T-helper 2 cell (primary cell): ENCODE results near the gene PMAIP1.
"Not testable (repeated sequence)": the region's sequence is repeated elsewhere in the genome, so short reads cannot be mapped to it uniquely, and the experiment has no call there.

Experiments
- DNase-seq, 5 experiments: peaks; one replicate each; pipeline versions ENCODE4 v3.0.0 to v3.0.0-alpha.2; 2012 to 2022
- total RNA-seq, 2 donors: gene quantifications; one replicate each; lab custom pipeline; 2026; lab: John Stamatoyannopoulos, UW

PMAIP1 gene
- 292 to 388 reads per million in 2 donors for total RNA-seq

GRCh38 chr18:59899298-59900221, at the start of gene PMAIP1:
Gene PMAIP1 (plus strand): TSS chr18:59899996. CDS start chr18:59900178, 182 bp downstream.
- peak; percentile 78 to 90 (median 81) for DNase-seq

GRCh38 chr18:59851784-59852399, 47.9 kb upstream of the PMAIP1 start:
- DNase-seq: no peak

GRCh38 chr18:59852548-59852947, 47.2 kb upstream of the PMAIP1 start:
- DNase-seq: no peak

- no peak for DNase-seq
These were observed 46.4 kb upstream of the PMAIP1 start for GRCh38 chr18:59853380-59853779.

- DNase-seq: not testable (repeated sequence)
These were observed 45.8 kb upstream of the PMAIP1 start for GRCh38 chr18:59853988-59854387.

GRCh38 chr18:59861009-59861408, 38.8 kb upstream of the PMAIP1 start:
- DNase-seq: no peak

- DNase-seq: no peak
These were observed 37.6 kb upstream of the PMAIP1 start for GRCh38 chr18:59861963-59862819.

GRCh38 chr18:59865241-59865986, 34.4 kb upstream of the PMAIP1 start:
- no peak for DNase-seq

- DNase-seq: no peak
These were observed 33.1 kb upstream of the PMAIP1 start for GRCh38 chr18:59866551-59867269.

GRCh38 chr18:59867337-59868104, 32.3 kb upstream of the PMAIP1 start:
- DNase-seq: no peak

- no peak for DNase-seq
These were observed 29.1 kb upstream of the PMAIP1 start for GRCh38 chr18:59870623-59871130.

- DNase-seq: no peak
These were observed 28.0 kb upstream of the PMAIP1 start for GRCh38 chr18:59871711-59872362.

GRCh38 chr18:59873641-59874040, 26.2 kb upstream of the PMAIP1 start:
- DNase-seq: no peak

- no peak for DNase-seq
These were observed 25.6 kb upstream of the PMAIP1 start for GRCh38 chr18:59874166-59874565.

- peak in 1 of 5 experiments; percentile 68 for DNase-seq
These were observed 23.5 kb upstream of the PMAIP1 start for GRCh38 chr18:59876310-59876626.

GRCh38 chr18:59877361-59877760, 22.4 kb upstream of the PMAIP1 start:
- DNase-seq: no peak

GRCh38 chr18:59878644-59879043, 21.2 kb upstream of the PMAIP1 start:
- DNase-seq: no peak

GRCh38 chr18:59881728-59882656, 17.8 kb upstream of the PMAIP1 start:
- no peak for DNase-seq

GRCh38 chr18:59884351-59884750, 15.4 kb upstream of the PMAIP1 start:
- DNase-seq: no peak
